ENCODE data around the gene CERS6.

Gene CERS6

DNA sequence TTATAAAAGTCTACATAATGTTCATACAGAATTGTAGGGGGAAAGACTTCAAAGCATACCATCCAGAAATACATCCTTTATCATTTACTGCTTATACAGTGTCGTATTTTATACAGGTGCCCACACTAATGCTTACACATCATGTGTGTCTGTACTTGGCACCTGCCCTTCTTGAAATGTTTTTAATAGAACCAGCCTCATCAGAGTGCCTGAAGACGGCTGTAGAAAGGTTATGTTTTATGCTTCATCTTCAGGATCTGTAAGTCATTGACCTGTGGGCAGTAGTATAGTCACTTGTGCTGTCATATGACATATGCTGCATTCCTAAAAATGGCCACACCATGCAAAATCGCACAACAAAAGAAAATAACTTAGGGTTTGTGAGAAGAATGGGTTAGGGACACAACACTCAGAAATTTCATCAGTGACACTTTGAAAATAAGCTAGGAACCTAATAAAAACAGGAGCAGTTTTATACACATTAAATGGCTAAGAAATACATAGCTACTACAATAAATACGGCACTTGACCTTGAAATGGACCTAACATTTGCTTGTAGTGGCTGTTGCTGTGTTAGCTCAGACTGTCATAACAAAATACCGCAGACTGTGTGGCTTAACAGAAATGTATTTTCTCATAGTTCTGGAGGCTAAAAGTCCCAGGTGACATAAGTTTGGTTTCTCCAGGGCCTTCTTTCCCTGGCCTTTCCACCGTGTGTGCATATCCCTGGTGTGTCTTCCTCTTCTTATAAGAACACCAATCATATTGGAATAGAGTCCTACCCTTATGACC is 112.6 kb downstream of the CERS6 start:
- DNase-seq (ENCODE audit: low spot score): no peak

DNA sequence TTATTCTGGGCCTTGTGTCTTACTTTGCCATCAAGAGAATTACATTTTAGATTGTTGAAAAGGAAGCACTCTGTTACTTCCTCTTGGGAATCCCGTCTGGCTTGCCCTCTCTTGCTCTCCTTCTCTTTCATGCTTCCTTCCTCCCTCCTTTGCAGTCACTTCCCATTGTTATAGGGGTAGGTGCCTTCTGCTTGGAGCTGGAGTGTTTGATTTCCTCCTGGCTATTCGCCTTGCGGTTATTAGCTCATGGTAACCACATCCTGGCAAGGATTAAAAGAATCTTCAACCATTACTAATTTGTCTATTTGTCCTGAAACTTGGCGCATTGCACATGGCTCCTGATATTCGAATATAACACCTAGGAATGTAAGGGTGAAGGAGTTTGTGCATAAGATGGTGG is 115.0 kb downstream of the CERS6 start:
- DNase-seq (ENCODE audit: low spot score): no peak

- no peak for DNase-seq (ENCODE audit: low spot score)
Measured at GRCh38 chr2:168573128-168573903, 117.2 kb downstream of the CERS6 start.

GRCh38 chr2:168574856-168575630 is 119.0 kb downstream of the CERS6 start:
- DNase-seq (ENCODE audit: low spot score): no peak

- no peak for DNase-seq (ENCODE audit: low spot score)
Measured at GRCh38 chr2:168577885-168578284, 121.8 kb downstream of the CERS6 start.

DNA sequence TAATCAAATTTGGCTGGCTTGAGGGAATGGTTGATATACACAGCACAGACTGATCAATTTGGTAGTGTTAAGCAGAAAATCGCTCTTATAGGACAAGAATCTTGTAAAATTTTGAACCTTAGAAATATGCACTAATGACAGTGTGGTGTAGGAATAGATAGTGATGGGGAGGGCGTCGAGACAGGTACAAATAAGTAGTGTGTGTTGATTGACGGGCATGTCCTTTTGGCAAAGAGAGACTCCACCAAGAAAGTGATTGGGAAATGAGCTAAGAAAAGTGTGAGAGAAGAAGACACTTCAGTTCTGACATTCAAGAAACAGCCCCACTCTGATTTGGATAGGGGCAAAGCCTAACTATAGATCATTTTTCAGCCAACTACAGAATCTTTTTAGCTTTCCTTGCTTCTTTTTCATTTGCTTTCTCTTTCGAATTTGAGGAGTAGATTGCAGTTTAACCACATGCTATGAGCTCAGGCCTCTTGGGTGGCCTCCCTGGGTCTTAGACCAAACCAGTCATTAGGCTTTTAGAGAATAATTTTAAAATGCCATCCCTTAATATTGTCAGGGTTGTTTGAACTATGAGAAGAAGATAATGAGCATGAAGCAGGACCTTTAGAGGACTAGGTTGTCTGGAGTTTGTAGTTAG is 127.1 kb downstream of the CERS6 start:
- no peak for DNase-seq (ENCODE audit: low spot score)

- no peak for DNase-seq (ENCODE audit: low spot score)
Measured at GRCh38 chr2:168583710-168584521, 127.8 kb downstream of the CERS6 start.

- no peak for DNase-seq (ENCODE audit: low spot score)
Measured at GRCh38 chr2:168584911-168585310, 128.8 kb downstream of the CERS6 start.

- no peak for DNase-seq (ENCODE audit: low spot score)
Measured at GRCh38 chr2:168585700-168586099, 129.6 kb downstream of the CERS6 start.

DNA sequence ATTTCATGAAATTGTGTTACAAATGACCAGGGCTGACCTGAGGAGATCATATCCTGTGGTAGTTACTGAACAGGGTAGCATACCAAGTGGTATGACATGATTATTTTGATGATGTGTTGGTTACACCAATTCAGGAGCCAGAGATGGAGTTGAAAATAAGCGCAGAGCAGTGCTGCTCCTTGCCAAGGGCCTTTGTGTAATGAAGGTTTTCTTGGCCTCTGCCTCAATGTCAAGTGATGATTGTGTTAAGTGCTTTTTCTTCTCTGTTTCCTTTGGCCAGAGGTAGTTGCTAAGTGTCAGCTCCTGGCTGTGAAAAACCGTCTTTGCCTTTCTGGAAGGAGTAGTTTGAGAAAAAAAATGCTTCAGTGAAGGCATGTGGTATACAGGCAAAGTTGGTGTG is 131.2 kb downstream of the CERS6 start:
- no peak for DNase-seq (ENCODE audit: low spot score)

DNA sequence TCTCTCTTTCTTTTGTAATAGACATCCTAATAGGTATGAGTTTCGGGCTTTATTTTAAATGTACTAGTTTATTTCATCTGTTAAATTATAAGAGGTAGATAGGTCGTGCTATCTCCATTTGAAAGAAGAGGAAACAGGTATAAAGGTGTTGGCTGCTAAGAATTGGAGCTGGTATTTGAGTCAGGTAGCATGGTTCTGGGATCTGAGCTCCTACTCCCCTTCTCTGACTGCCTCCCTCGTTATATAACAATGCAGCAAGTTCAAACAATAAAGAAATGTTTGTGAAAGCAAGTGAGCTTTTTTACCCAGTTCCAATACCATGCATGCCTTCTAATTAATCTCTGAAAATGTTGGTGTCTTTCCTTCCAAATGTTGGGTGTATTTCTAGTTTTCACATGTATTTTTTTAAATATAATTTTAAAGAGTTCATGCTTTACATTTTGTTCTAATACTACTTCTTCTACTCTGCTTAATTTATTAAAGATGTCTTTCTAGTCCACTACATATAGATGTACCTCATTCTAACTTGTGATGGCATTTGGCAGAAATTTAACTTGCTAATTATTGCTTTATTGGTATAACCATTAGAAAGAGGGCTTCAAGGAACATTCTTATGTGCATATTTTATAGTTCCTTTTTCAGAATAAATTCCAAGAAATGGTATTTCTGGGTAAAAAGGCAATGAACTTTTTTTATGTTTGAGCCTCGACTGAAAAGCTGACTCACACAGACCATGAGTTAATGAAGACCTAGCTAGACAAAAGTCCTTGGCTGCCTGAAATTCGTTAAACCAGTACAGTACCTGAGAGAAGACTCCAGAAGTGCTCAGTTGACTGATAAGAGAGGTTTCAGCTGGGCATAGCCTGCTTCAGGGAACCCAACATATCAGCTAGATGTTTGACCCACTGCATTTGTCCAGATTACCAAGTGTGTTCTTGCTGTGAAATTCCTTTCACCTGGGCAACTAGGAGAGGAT is 133.5 kb downstream of the CERS6 start:
- no peak for DNase-seq (ENCODE audit: low spot score)

- DNase-seq (ENCODE audit: low spot score): peak; percentile 22
Measured at GRCh38 chr2:168592181-168592831, 136.2 kb downstream of the CERS6 start.

- DNase-seq (ENCODE audit: low spot score): no peak
Measured at GRCh38 chr2:168593713-168594112, 137.6 kb downstream of the CERS6 start.

- DNase-seq (ENCODE audit: low spot score): no peak
Measured at GRCh38 chr2:168594778-168595177, 138.7 kb downstream of the CERS6 start.

- no peak for DNase-seq (ENCODE audit: low spot score)
Measured at GRCh38 chr2:168596881-168597655, 141.0 kb downstream of the CERS6 start.

DNA sequence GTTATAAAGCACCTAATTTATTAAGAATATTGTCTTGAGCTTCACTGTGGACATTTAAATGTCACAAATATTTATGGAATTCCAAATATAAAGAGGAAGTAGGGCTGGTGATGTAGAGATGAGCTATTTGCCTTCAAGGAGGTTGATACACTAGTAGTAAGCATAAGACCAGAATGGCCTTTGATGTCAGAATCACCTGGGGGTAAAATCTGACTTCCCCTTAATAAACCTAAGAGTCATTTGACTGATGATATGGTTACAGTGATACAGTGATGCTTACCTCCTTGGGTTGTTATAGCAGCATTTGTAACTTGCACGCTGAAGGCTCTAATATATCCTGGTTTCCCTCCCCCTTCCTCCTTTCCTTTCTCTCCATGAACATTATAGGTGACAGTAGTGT is 143.7 kb downstream of the CERS6 start:
- DNase-seq (ENCODE audit: low spot score): no peak

DNA sequence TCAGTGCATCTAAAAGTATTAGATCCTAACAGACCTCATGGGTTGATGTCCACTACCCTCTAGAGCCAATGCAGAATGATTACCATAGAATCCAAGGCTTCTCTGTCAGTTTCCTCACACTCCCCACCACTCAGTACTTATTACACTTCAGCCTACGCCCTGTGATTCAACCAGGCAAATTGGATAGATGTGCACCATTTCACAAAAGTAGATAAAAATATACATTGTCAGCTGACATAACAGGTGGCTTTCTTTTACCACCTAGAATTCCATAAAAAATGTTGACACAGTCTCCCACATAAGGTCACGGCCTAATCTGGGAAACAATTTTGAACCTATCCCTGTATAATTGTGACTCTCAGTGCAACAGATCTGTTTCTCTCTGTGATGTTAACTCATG is 144.9 kb downstream of the CERS6 start:
- DNase-seq (ENCODE audit: low spot score): no peak

DNA sequence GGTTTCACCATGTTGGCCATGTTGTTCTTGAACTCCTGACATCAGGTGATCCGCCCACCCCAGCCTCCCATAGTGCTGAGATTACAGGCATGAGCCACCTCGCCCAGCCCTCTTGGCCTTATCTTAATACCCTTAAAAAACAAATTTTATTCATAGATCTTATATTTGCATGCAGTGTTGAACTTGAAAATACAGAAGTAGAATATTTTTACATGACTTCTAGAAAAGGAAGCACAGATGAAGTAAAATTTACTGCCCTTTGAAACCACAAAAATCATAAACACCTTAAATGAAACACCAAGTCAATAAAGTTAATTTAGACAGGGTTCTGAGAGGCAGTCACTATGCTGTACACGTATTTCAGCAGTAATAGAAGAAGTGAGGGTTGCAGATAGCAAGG is 145.7 kb downstream of the CERS6 start:
- no peak for DNase-seq (ENCODE audit: low spot score)

DNA sequence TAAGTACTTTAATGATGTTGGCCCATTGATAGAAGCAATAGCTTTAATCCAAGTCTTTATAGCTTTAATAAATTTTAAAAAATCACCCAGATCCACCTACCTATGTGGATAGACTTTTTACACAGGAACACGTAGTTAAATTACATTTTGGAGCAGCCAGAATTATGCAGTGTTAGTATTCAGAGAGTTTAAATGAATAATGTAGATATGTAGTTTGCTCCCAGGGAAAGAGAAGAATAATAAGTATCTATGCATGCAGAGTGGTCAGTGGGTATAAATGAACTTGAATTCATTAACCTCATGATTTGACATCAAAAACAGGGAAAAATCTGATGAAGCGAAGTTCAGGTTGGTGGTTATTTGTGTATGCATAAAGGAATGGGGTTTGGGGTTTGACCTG is 146.3 kb downstream of the CERS6 start:
- DNase-seq (ENCODE audit: low spot score): no peak

Measured in D341Med (cell line).